Epithelial cell of esophagus (primary cell): ENCODE measurements around the gene CCL3.
"Not testable (repeated sequence)": the region's sequence is repeated elsewhere in the genome, so short reads cannot be mapped to it uniquely, and the experiment has no call there.

Experiments used
- DNase-seq: peaks from one replicate; pipeline ENCODE4 v3.0.0; 2010; ENCODE audit warnings: low read depth
- H3K4me3 ChIP-seq: 2 replicates; pipeline ENCODE4 v1.5.1; 2011; ENCODE audit warnings: mild to moderate bottlenecking, low read length, control low read depth
- CTCF ChIP-seq: IDR thresholded peaks from 2 replicates; pipeline ENCODE4 v1.5.1; 2011; ENCODE audit warnings: low read depth, mild to moderate bottlenecking, low read length, control low read depth, inconsistent platforms; ENCODE audit not compliant: insufficient read depth; ENCODE audit errors: missing control alignments

The CCL3 gene

GRCh38 chr17:36112572-36112971 lies 22.6 kb upstream of the CCL3 start:
- DNase-seq: no peak
- no peak overlapping the region for H3K4me3 ChIP-seq
- no peak for TF ChIP-seq CTCF

GRCh38 chr17:36111068-36111490 lies 21.1 kb upstream of the CCL3 start:
- no peak for DNase-seq
- no peak for TF ChIP-seq CTCF

GRCh38 chr17:36108265-36108664 lies 18.3 kb upstream of the CCL3 start:
- not testable (repeated sequence) for H3K4me3 ChIP-seq, DNase-seq

More at GRCh38 chr17:36111068-36111490, 21.1 kb upstream of the CCL3 start:
- no peak overlapping the region for H3K4me3 ChIP-seq

- DNase-seq: no peak
- TF ChIP-seq CTCF: no peak
- no peak overlapping the region for H3K4me3 ChIP-seq
Observed at GRCh38 chr17:36107660-36108059, 17.7 kb upstream of the CCL3 start.

- no peak for TF ChIP-seq CTCF
- H3K4me3 ChIP-seq: no peak overlapping the region
- no peak for DNase-seq
Observed at GRCh38 chr17:36106493-36106835, 16.5 kb upstream of the CCL3 start.

- no peak for TF ChIP-seq CTCF
- no peak for DNase-seq
- H3K4me3 ChIP-seq: no peak overlapping the region
Observed at GRCh38 chr17:36105781-36106492, 16.0 kb upstream of the CCL3 start.

- no peak overlapping the region for H3K4me3 ChIP-seq
- no peak for TF ChIP-seq CTCF
- DNase-seq: no peak
Observed at GRCh38 chr17:36104701-36105181, 14.8 kb upstream of the CCL3 start.

- not testable (repeated sequence) for DNase-seq, H3K4me3 ChIP-seq
Observed at GRCh38 chr17:36104246-36104645, 14.3 kb upstream of the CCL3 start.

GRCh38 chr17:36103401-36103975 lies 13.5 kb upstream of the CCL3 start, which contains the start of gene CCL4:
Gene CCL4, plus strand, starts transcription at chr17:36103827. Its CDS starts 79 bp downstream, at chr17:36103906.
- not testable (repeated sequence) for DNase-seq, H3K4me3 ChIP-seq

GRCh38 chr17:36099004-36099403 lies 9.1 kb upstream of the CCL3 start:
- DNase-seq, H3K4me3 ChIP-seq: not testable (repeated sequence)
